Mucosa of rectum (tissue), 2 donors: ENCODE results near the gene CCNYL1.
"Not testable (repeated sequence)": the region's sequence is repeated elsewhere in the genome, so short reads cannot be mapped to it uniquely, and the experiment has no call there.

Experiments
- H3K27ac ChIP-seq, 2 donors: one replicate each; pipeline ENCODE4 v1.7.0; 2013; ENCODE audit warnings: inconsistent platforms in 2 of 2, low read depth in 2 of 2, low read length in 2 of 2
- H3K27me3 ChIP-seq, 2 donors: one replicate each; pipeline ENCODE4 v1.7.0; 2013; ENCODE audit warnings: low read length in 2 of 2; ENCODE audit not compliant: control insufficient read depth in 2 of 2, insufficient read depth in 2 of 2
- H3K36me3 ChIP-seq, 2 donors: one replicate each; pipeline ENCODE4 v1.7.0; 2013; ENCODE audit warnings: low read length in 2 of 2; ENCODE audit not compliant: control insufficient read depth in 2 of 2, insufficient read depth in 2 of 2
- H3K4me1 ChIP-seq, 2 donors: one replicate each; pipeline ENCODE4 v1.7.0; 2013; ENCODE audit warnings: low read length in 2 of 2, mild to moderate bottlenecking in 1 of 2; ENCODE audit not compliant: control insufficient read depth in 2 of 2, insufficient read depth in 2 of 2
- H3K4me3 ChIP-seq, 2 donors: one replicate each; pipeline ENCODE4 v1.7.0; 2013; ENCODE audit warnings: low read length in 2 of 2
- H3K9ac ChIP-seq, 2 donors: one replicate each; pipeline ENCODE4 v1.7.0; 2013; ENCODE audit warnings: low read length in 2 of 2, low read depth in 1 of 2, mild to moderate bottlenecking in 1 of 2
- H3K9me3 ChIP-seq, 2 donors: one replicate each; pipeline ENCODE4 v1.7.0; 2013; ENCODE audit warnings: low read length in 2 of 2; ENCODE audit not compliant: control insufficient read depth in 2 of 2
- donor health status: healthy.
- donor health status: Normal muscosa, but diverticular disease.

Gene CCNYL1

DNA sequence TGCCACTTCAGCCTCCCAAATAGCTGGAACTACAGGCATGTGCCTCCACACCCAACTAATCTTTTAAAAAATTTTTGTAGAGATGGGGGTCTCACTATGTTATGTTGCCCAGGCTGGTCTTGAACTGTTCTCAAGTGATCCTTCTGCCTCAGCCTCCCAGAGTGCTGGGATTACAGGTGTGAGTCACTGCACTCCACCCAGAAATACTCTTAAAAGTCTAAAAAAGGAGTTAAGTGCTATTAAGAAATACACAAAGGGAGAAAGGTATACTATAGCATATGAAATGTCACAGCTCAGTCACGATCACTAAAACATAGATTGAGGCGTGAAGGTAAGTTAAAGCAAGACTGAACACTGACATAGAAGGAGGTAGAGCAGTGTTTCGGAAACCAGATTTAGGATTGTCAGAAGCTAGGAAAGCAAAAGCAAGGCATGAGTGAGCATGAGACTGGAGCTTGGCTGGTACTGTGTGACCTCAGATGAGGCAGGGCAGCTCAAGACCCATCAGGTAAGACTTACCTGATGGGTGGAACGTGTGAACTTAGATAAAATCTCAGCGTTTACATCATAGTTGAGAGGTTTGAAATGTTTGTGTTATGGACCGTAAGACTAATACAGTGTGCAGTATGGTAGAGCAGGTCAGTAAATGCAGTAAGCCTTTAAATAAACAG lies 9.2 kb downstream of the CCNYL1 start:
- Histone ChIP-seq H3K4me1 (no peaks in the 10 kb centered on the region), H3K9ac (no peak overlapping the region), H3K4me3 (no peak overlapping the region), H3K9me3 (no peaks in the 10 kb centered on the region), H3K27ac (no peak overlapping the region), H3K36me3 (no peaks in the 10 kb centered on the region), H3K27me3 (no peaks in the 10 kb centered on the region)

DNA sequence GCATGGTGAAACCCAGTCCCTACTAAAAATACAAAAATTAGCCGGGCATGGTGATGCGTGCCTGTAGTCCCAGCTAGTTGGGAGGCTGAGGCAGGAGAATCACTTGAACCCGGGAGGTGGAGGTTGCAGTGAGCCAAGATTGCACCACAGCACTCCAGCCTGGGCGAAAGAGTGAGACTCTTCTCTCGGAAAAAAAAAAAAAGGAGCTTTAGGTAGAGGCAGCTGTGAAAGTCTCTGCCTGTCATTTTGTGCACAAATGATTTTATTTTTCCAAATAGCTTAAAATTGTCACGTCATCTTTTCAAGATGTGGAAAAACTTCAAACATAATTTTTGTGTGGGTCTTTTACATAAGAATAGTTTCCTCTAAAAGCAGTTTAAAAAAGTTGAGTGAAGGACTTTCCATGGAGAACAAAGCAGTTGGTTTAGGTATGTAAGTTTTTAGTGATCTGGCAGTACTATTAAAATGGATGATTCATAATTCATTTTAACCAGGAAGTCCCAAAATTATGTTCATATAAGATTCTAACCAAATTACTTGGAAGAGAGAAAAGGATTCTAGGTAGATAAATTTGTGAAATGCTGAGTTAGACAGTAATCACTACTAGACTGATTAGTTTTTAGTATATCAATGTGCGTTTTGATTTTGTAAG lies 11.5 kb downstream of the CCNYL1 start:
- H3K27ac ChIP-seq, result no peak overlapping the region
- H3K9ac ChIP-seq, result no peak overlapping the region
- no peaks in the 10 kb centered on the region for H3K4me1 ChIP-seq
- H3K9me3 ChIP-seq, result no peaks in the 10 kb centered on the region
- no peaks in the 10 kb centered on the region for H3K36me3 ChIP-seq
- no peak overlapping the region for H3K4me3 ChIP-seq
- no peaks in the 10 kb centered on the region for H3K27me3 ChIP-seq

DNA sequence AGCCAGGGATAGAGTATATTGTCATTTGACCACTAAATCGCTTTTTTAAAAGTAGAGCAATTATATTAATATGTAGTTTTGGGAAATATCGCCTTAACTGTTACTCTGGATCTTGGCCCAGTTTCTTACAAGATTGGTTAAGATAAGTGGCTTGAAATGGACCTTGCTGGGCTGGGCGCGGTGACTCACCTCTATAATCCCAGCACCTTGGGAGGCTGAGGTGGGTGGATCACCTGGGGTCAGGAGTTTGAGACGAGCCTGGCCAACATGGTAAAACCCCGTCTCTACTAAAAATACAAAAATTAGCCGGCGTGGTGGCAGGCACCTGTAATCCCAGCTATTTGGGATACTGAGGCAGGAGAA lies 12.0 kb downstream of the CCNYL1 start:
- H3K9ac ChIP-seq, H3K27ac ChIP-seq, H3K27me3 ChIP-seq: not testable (repeated sequence)

DNA sequence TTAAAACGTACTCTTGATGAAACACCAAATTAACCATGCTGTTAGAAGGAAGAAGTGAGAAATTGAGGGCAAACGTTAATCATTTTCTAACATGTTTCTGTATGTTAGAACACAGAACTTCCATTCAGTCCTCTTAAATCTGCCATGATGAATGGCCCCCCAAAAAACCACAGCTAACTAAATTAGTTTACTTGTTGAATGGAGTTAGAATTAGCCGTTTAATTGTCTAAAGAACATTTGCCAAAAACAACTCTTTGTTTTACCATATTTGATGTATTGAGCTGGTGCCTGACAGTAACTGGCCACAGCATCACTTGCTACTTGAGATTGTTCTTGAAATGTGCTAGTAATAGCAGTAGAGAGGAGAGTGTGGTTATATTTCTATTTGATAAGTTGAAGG lies 12.7 kb downstream of the CCNYL1 start:
- Histone ChIP-seq H3K9ac (no peak overlapping the region), H3K4me1 (no peaks in the 10 kb centered on the region), H3K4me3 (no peak overlapping the region), H3K27ac (no peak overlapping the region), H3K36me3 (no peaks in the 10 kb centered on the region), H3K27me3 (no peaks in the 10 kb centered on the region), H3K9me3 (no peaks in the 10 kb centered on the region)

More for the DNA sequence above, 12.0 kb downstream of the CCNYL1 start:
- H3K4me3 ChIP-seq, H3K4me1 ChIP-seq, H3K36me3 ChIP-seq, H3K9me3 ChIP-seq: not testable (repeated sequence)

DNA sequence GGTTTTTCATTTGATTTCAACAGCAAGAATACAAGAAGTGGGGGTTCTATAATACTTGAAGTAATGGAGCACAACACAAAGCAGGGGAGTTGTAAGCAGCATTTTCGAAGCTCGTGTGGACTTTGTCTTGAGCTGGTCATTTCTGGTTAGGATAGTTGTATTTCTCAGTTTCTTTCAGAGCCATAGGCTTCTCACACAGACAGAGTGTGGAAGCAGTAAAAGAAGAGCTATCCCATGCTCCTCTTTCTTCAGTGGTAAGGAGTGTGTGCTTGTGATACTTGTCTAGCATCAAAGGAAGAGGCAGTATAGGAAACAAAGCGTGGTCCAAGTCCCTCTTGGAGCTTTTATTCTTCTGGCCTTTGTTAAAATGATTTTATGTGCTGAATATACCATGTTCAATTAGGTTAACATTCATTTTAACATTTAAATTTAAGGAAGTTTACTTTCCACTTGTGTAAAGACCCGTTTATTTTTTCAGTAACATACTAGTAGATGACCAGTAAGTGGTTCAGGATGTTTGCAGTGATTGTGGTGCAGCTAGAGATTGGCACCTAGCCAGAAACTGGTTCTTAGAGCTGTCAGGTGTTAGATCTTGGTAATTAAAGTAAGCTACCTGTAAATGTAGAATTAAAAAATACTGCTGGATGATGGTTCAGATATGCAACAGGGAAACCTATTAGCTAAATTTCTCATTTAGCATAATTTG lies 14.6 kb downstream of the CCNYL1 start:
- Histone ChIP-seq H3K36me3 (peaks cover 0 to 3% of the 10 kb centered on the region in 2 donors), H3K4me1 (no peaks in the 10 kb centered on the region), H3K27me3 (no peaks in the 10 kb centered on the region), H3K27ac (no peak overlapping the region), H3K9ac (no peak overlapping the region), H3K9me3 (no peaks in the 10 kb centered on the region), H3K4me3 (no peak overlapping the region)

DNA sequence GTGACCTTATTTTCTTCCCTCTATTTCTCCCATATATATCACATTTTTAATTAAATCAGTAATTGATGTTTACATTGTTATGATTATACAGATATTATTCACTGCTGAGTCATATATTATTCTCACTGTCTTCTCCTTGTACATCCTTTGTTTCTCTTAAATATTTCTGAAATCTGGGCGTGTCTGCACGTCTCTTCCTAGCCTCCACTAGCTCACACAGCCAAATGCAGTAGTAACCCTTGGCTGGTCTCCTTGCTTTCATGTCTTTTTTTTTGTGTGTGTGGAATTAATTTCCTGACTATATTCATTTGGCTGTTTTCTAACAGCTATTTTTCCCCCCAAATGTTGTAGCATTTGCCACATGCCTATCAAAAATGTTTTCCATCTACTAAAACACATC lies 15.8 kb downstream of the CCNYL1 start:
- H3K27me3 ChIP-seq, result no peaks in the 10 kb centered on the region
- no peak overlapping the region for H3K9ac ChIP-seq
- H3K4me1 ChIP-seq, result no peaks in the 10 kb centered on the region
- no peak overlapping the region for H3K27ac ChIP-seq
- H3K36me3 ChIP-seq, result peaks cover 0 to 3% of the 10 kb centered on the region in 2 donors
- H3K4me3 ChIP-seq, result no peak overlapping the region
- no peaks in the 10 kb centered on the region for H3K9me3 ChIP-seq

DNA sequence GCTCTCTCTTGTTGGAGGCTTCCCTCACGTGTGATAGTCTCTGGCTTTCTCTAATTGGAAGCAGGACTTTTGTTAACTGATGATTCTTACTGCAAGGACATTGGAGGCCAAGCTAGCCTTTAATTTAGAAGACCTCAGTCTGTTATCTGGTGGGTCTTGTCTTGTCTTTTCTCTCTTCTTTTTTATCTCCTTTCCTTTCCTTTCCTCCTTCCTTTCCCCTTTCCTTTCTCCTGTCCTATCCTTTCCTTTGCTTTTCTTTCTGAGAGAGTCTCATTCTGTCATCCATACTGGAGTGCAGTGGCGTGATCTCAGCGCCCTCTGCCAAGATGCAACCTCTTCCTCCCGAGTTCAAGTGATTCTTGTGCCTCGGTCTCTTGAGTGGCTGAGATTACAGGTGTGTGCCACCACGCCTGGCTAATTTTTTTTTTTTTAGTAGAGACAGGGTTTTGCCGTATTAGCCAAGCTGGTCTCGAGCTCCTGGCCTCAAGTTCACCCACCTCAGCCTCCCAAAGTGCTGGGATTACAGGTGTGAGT lies 18.1 kb downstream of the CCNYL1 start:
- H3K4me3 ChIP-seq, result no peak overlapping the region
- H3K9ac ChIP-seq, result no peak overlapping the region
- H3K9me3 ChIP-seq, result no peaks in the 10 kb centered on the region
- H3K27me3 ChIP-seq, result no peaks in the 10 kb centered on the region
- H3K4me1 ChIP-seq, result peaks cover 0 to 6% of the 10 kb centered on the region in 2 donors
- H3K36me3 ChIP-seq, result peaks cover 0 to 3% of the 10 kb centered on the region in 2 donors
- no peak overlapping the region for H3K27ac ChIP-seq

DNA sequence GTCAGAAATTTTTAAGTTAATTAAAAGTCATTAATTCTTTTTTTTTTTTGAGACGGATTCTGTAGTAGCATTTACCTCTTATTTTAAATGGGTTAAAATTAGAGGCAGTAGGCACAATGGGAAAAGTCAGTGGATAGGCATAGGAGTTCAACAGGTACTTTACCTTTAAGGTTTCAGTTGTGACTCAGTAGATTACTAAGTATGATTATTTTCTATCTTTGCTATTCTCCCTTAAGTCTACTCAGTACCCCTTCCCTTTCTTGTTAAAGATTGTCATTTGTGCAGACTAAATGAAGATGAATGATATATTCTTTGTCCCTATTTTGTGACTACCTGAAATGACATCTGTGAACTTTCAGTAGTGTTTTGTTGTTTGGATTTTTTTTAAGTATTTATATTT lies 19.7 kb downstream of the CCNYL1 start:
- Histone ChIP-seq H3K4me3 (no peak overlapping the region), H3K27ac (no peak overlapping the region), H3K4me1 (peaks cover 0 to 6% of the 10 kb centered on the region in 2 donors), H3K9me3 (no peaks in the 10 kb centered on the region), H3K27me3 (no peaks in the 10 kb centered on the region), H3K9ac (no peak overlapping the region), H3K36me3 (peaks cover 0 to 3% of the 10 kb centered on the region in 2 donors)

DNA sequence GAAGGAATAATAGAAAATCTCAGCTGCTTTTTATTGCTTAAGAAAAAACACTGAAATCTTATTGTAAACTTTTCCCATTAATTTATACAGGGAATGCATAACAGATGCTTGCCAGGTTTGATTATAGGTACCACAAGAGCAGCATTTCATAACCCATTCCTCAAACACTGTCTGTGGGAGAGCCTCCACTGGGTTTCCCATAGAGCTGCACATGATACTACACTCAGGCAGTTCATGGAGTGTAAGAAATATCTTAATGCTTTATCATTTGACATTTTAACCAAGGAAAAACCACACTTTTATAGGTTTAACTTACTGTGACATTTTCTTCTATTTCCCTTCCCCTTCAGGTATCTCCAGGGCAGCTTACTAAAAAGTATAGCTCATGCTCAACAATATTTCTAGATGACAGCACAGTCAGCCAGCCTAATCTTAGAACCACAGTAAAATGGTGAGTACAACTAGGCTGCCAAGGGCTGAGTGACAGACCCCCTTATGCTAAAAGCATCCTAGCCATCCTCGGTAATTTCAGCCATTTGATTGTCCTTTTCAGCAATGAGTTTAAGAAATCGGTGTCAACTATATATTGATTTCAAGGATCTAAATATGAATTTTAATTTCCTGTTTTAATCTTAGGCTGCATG lies 22.3 kb downstream of the CCNYL1 start:
- H3K9ac ChIP-seq, result no peak overlapping the region
- H3K9me3 ChIP-seq, result no peaks in the 10 kb centered on the region
- no peak overlapping the region for H3K27ac ChIP-seq
- H3K4me1 ChIP-seq, result peaks cover 0 to 6% of the 10 kb centered on the region in 2 donors
- H3K36me3 ChIP-seq, result peaks cover 0 to 3% of the 10 kb centered on the region in 2 donors
- no peaks in the 10 kb centered on the region for H3K27me3 ChIP-seq
- no peak overlapping the region for H3K4me3 ChIP-seq

DNA sequence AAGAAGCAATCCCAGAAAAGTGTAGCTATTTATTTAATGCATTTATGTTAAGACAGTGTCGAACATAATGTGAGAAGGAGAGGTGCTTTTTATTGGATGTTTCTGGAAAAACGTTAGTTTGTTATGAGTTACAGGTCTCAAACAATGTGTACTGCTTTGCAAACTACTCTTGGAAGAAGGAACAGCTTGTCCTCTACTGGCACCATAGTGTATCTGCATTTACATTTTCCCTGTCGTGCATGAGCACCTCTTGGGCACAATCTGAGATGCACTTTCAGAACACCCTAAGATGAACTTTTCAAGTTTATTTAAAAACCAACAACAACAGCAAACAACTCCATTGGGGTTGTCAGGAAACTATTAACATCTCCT lies 22.8 kb downstream of the CCNYL1 start:
- peaks cover 0 to 3% of the 10 kb centered on the region in 2 donors for H3K36me3 ChIP-seq
- H3K27me3 ChIP-seq, result no peaks in the 10 kb centered on the region
- H3K4me3 ChIP-seq, result no peak overlapping the region
- peaks cover 0 to 6% of the 10 kb centered on the region in 2 donors for H3K4me1 ChIP-seq
- no peak overlapping the region for H3K9ac ChIP-seq
- H3K27ac ChIP-seq, result no peak overlapping the region
- no peaks in the 10 kb centered on the region for H3K9me3 ChIP-seq
